ENCODE measurements around the gene GATB.

The GATB gene

GRCh38 chr4:151651496-151651895 lies 109.3 kb downstream of the GATB start:
- no peak for DNase-seq (ENCODE audit: low spot score)

- no peak for DNase-seq (ENCODE audit: low spot score)
Measured at GRCh38 chr4:151649479-151649878, 111.3 kb downstream of the GATB start.

- no peak for DNase-seq (ENCODE audit: low spot score)
Measured at GRCh38 chr4:151646322-151646721, 114.5 kb downstream of the GATB start.

GRCh38 chr4:151644622-151645021 lies 116.2 kb downstream of the GATB start:
- DNase-seq (ENCODE audit: low spot score) = peak; percentile 53

GRCh38 chr4:151643564-151643963 lies 117.2 kb downstream of the GATB start:
- DNase-seq (ENCODE audit: low spot score) = no peak

GRCh38 chr4:151641983-151642382 lies 118.8 kb downstream of the GATB start:
- DNase-seq (ENCODE audit: low spot score) = no peak

- no peak for DNase-seq (ENCODE audit: low spot score)
Measured at GRCh38 chr4:151641167-151641566, 119.6 kb downstream of the GATB start.

- no peak for DNase-seq (ENCODE audit: low spot score)
Measured at GRCh38 chr4:151640381-151640780, 120.4 kb downstream of the GATB start.

- DNase-seq (ENCODE audit: low spot score) = no peak
Measured at GRCh38 chr4:151638295-151638858, 122.4 kb downstream of the GATB start.

GRCh38 chr4:151631349-151631748 lies 129.5 kb downstream of the GATB start:
- no peak for DNase-seq (ENCODE audit: low spot score)

GRCh38 chr4:151629097-151629783 lies 131.6 kb downstream of the GATB start:
- no peak for DNase-seq (ENCODE audit: low spot score)

GRCh38 chr4:151628001-151628608 lies 132.7 kb downstream of the GATB start:
- DNase-seq (ENCODE audit: low spot score) = no peak

GRCh38 chr4:151627491-151627890 lies 133.3 kb downstream of the GATB start:
- no peak for DNase-seq (ENCODE audit: low spot score)

- no peak for DNase-seq (ENCODE audit: low spot score)
Measured at GRCh38 chr4:151626751-151627150, 134.1 kb downstream of the GATB start.

- no peak for DNase-seq (ENCODE audit: low spot score)
Measured at GRCh38 chr4:151626228-151626627, 134.6 kb downstream of the GATB start.

GRCh38 chr4:151624626-151625565 lies 135.9 kb downstream of the GATB start:
- no peak for DNase-seq (ENCODE audit: low spot score)
